NCI-H2196 (cell line): Measurements from ENCODE around the gene TBC1D10A.

Experiments used
- DNase-seq: peaks from one replicate; lab custom pipeline; 2025; ENCODE audit not compliant: unreplicated experiment; lab: John Stamatoyannopoulos, UW

TBC1D10A gene

DNA sequence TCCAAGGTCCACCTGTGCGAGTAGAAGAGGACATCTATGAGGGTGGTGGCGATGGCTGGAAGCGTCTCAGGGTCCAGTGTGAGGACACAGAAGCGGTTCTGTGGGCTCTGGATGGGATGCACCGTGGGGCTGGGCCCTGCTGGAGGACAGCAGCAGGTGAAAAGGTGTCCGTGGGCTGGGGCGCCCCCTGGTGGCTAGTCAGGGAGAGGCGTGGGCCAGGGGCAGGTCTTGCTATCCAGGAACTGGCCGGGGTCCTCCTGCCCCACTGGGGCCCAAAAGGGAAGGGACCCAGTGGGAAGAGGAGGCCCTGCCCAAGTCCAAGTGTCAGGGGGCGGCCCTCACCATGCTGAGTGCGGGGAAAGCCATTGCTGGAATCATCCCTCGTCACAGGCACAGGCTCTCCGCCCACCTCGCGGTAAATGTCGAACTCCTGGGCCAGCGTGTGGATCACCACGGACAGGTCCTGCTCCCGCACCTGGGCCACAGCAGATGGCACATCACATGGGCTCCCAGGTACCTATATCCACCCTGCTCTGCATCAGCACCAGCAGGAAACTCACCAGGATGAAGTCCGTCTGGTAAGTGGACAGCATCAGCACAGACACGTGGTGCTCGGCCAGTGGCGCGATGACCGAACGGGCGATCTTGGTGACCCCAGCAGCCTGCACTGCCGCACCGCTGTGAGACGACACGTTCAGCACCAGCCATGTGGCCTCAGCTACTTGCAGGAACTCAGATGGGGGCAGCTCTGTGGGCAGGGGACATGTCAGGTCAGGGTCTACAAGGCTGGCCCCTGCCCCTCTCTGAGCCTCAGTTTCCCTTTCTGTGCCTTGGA, 39.7 kb downstream of the TBC1D10A start:
- peak; percentile 31 for DNase-seq

DNA sequence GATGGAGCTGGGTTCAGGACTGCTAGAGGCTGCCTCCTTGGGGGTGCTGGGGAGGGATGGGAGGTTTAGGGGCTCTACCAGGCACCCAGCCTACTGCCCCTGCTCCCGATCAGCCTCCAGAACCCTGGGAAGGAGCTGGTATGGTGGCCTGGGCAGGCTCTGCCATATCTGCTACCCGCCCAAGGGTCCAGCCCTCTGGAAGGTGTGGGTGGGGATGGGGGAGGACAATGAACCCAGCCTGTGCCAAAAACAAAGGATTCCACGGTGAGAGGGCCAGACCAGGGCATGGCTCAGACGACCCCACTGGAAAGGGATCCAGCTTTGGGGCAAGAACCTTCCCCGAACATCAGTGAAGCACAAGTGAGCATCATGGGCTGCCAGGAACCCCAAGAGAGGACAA, 40.4 kb downstream of the TBC1D10A start:
- no peak for DNase-seq

DNA sequence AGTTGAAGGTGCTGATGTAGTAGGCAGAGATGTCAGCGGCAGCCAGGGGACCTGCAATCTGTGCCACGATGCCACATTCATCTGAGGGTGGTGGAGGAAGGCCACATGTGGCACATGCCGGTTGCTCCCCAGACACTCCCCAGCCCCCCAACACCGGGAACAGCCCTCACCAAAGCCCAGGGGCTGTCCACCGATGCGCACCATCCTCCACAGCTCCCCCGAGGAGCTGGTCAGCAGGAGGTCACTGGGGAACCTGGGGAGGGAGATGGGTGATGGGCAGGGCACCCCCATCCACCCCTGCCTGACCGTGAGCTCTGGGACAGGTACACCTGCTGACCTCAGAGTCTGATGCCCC, 40.9 kb downstream of the TBC1D10A start:
- DNase-seq: no peak

DNA sequence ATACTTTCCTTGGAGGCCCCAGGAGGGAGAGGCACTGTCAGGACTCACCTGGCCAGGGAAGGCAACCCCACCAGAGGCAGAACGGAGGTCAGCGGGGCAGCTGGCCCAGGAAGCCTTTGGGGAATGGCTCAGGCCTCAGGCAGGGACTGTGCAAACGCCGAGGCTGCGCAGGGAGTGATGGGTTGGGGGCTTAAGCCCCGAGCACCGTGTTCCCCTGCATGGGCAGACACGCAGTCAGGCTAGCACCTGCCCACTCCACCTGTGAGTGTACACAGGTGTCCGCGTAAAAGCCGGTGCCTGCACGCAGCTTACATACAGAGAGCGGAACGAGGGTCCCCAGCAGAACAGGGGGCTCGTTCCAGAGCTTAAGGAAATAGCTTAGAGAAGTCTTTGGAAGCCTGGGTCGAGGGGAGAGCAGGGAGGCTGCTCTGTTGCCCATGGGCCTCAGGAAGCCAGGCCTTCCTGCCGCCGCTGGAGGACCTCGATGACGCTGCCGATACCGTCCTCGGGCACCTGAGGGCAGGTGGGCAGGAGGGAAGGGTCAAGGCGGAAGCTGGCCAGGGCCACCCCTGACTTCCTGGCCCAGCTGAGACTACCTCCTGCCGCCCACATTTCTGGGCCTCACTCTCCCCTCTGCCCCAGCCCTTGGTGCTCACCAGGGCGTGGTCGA, 41.4 kb downstream of the TBC1D10A start:
- no peak for DNase-seq

DNA sequence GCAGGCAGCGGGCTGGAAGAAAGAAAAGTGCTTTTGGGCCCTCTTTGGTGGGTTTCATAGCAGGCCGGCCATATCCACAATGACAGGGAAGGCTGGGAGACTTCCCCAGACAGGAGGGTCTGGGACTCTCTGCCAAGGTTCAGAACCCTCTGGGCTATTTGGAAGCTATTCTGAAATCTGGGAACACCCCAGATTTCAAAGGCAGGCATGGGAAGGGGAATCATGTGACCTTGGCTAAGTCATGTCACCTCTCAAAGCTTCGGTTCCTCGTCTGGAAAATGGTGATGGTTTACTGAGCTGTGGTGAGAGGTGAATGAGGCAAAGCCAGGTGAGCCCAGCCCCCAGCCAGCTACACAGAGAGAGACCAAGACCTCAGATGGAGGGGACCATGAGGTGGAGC, 42.1 kb downstream of the TBC1D10A start:
- no peak for DNase-seq

DNA sequence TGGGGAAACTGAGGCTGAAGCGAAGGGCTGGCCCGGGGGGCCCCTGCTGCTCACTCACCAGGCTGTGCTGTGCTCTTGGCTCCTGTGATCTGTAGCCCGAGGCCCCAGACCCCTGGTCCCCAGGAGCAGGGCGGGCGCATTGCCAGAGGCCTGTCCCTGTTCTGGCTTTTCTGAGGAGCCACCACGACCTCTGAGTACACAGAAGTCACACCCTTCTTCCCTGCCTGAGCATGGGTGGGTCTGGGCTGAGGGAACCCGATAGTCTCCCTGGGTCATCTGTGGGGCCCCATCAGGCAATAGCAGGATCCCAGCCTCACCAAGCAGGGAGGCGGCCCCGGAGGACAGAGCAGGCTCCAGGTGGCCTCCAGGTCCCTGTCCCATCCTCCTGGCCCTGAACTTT, 42.6 kb downstream of the TBC1D10A start:
- no peak for DNase-seq

DNA sequence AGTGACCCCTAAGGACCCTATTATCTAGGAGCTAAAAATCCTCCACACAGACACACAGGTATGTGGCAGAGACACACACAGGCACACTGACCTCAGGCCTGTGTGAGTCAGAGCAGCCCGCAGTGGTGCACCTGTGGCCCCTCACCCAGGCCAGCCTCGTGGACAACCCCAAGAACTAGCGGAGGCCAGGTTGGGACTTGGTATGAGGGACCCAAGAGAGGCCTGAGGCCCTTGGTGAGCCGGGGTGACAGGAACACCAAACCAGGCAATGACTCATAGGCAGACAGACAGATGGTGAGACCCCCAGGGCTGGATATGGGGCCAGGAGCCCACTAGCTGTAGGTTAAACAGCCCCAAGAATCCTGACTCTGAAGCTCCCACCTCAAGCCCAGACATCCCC, 43.4 kb downstream of the TBC1D10A start:
- DNase-seq: no peak

DNA sequence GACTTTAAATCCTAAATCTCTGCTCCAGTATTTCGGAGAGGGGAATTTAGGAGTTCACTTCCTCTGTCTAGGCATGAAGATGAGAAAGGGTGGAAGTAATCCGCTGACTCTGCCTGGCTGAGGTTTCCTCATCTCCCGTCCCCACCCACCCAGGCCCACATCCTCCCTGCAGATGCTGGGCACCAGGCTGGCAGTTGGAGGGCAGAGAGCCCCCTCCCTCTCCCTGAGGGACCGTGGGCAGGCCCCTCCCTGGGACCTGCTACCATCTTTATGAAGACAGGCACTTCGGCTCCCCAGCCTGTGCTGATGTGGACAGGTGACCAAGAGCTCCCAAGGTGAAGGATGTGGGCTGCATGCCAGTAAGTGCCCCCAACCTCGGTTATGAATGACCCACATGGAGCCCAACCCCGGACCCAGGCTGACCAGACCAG, 44.1 kb downstream of the TBC1D10A start:
- DNase-seq: no peak

DNA sequence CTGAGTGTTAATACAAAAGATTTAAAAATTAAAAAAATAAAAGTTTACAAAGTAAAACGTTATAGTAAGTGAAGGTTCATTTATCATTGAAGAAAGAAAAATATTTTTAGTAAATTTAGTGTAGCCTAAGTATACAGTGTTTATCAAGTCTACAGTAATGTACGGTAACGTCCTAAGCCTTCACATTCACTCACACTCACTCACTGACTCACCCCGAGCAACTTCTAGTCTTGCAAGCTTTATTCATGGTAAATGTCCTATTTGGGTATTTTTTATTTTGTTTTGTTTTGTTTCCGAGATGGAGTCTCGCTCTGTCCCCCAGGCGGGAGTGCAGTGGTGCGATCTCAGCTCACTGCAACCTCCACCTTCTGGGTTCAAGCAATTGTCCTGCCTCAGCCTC, 46.2 kb downstream of the TBC1D10A start:
- no peak for DNase-seq

DNA sequence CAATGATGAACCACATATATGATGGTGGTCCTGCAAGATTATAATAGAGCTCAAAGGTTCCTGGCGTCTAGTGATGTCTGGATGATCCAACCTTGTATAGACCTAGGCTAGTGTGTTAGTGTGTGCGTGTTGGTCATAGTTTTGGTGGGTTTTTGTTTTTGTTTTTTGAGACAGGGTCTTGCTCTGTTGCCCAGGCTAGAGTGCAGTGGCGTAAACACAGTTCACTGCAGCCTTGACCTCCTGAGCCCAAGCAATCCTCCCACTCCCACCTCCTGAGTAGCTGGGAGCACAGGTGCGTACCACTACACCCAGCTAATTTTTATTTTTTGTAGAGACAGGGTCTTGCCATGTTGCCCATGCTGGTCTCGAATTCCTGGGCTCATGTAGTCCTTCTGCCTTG, 46.8 kb downstream of the TBC1D10A start:
- no peak for DNase-seq

DNA sequence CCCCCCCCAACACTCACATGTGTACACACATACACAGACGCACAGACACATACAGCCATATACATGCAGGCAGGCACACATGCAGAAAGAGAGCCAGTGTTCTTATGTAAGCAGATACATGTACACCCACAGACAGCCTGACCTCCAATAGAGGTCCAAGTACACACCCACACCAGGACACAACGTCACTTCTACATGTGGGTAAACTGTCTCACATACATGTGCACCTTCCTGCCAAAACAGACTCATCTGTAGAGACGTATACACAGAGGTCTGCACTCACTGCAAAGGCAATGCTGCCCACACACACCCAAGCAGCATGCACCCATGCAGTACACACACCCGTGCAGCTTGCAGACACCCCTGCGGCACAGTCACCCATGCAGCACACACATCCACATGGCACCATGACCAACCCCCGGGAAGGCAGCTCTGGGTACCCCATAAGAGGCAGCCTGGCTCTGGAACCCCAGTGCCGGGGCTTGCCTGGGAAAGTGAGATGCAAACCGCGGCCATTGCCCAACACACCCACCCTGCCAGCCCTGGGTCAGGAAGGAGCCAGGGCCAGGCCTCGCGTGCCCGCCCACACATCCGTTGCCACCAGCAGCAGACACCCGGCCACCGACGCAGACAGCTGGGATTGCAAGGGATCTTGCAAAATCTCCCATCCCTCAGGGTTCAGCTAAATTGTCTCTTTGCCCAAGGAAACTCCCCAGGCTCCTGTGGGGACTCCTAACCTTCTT, 47.5 kb downstream of the TBC1D10A start:
- DNase-seq: no peak

DNA sequence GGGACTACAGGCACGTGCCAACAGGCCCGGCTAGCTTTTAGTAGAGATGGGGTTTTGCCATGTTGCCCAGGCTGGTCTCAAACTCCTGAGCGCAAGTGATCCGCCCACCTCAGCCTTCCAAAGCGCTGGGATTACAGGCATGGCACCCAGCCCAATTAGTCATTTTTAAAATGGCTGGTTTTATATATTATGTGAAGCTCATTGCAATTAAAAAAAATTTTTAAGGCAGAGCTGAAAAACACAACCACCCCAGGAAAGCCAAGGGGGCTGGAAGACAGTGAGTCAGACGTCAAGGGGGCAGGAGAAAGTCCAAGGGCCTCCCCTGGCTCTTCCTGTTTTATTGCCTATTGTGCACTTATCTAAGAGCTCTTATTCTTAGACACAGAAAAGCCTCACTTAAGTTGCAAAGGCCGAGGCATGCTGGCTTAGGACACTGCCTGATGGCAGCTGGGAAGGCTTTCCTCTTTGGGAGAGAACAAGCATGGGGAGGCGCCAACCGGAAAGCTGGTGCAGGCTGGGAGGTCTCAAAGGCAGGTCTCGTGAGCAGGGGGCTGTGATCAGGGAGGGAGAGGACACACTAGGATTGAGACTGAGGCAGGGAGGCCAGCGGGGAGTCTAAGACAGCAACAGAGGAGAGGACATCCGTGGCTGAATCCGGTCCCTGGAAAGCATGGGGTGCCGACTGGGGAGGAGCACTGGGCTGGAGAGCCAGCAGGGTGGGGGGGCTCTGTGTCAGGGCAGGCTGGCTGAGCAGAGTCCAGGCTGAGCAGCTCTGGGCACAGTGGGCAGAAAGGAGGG, 49.0 kb downstream of the TBC1D10A start:
- no peak for DNase-seq

DNA sequence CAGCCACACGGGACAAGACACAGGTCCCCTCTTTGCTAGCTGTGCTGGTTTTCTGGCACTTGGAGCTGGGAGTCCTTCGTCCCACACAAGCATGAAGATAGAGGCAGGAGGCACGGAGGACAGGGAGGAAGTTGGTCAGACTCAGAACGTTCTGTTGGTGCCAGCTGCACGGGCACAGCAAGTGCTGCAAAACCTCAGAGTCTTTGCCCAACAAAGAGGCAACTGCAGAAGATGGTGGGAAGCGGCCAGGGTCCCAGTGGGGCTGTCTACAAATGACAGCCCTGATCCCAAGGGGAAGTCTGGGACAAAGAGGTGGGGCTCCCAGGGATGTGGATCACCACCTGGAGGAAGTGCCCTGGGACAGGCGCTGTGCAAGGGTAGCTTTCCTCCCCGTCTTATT, 50.7 kb downstream of the TBC1D10A start:
- no peak for DNase-seq

DNA sequence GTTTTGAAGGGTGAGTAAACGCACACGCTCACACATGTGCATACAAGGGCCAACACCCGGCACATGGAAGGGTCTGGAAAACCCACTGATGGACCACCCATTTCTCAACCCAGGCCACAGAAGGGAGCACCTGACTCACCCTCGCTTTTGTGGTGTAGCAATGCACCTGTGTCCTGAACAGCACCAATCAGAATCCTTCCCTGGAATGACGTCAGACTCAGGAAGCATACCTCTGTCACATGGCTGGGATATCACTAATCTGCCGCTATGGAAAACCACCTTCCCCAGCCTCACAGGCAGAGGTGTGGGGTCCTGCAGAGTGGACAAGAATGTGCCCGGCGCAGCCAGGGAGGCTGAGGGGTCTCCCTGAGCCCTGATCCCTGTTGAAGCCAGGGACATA, 51.1 kb downstream of the TBC1D10A start:
- no peak for DNase-seq

DNA sequence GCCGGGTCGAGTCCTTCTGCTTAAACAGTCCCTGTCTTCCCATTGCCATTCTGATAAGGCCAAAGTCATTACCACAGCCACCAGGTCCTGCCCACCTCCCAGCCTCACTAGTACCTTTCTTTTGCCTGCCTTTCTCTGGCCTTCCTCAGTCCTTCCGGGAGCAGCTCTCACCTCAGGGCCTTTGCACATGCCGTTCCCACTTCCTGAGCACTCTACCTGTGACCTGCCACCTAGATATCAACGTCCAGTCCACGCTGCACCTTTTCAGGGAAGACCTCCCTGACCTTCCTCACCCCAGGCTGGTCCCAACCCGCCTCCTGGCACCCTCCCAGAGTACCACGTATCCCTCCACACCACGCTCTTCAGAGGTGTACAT, 52.3 kb downstream of the TBC1D10A start:
- DNase-seq: no peak

DNA sequence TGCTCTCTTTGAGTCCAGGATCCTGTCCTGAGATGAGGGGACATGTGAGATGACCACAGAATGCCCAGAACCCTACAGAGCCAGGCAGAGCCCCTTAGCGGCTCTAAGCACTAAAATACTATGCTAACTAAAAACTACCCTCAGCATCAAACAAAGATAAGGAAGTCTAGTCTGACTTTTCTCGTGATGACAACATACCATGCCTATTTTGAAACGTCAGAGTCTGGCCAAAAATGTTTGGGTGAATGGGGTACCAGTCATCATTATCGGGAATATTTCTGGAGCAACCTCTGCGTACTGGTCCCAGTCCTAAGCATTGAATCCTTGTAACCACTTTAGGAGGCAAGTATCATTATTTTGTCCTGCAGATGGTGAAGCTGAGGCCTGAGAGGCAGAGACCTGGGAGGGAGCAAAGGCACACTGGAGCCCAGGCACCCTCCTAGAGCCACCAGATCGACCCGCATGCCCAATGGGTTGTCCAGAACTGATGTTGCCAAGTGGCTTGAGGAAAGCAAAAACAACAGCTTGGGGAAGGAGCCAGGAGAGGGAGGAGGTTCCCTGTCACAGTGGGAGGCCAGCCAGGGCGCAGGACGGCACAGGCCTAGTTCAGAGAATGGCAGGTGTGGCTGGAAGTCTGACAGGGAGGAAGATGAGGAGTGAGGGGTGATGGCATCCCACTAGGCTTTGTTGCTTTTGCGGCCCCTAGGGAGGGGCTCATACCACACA, 52.9 kb downstream of the TBC1D10A start:
- DNase-seq: no peak

DNA sequence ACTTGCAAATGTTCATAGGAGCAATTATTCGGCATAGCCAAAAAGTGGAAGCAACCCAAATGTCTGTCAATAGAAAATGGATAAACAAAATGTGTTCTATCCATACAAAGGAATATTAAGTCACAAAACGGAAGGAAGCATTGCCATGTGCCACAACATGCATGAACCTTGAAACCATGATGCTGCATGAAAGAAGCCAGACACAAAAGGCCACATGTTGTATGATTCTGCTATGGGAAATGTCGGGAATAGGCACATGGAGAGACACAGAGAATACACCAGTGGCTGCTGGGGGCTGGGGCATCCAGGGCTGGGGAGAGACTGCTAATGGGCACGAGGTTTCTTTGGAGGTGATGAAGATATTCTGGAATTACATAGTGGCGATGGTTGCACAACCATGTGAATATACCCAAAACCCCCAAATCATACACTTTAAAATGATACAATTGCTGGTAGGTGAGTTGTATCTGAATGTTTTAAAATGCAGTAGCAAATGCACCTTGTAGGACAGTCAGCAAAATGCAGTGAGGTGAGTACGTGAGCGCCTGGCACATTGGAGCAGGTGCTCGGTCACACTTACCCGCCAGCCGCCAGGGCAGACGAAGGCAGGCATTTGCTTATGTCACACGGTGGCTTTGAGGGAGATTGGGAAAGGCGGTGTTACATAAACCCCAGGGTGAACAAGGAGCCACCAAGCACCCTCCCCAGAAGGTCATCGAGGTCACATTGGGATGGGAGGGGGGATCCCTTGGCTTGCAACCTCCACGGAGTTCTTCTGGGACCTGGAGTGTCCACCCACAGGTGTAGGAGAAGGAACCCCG, 53.8 kb downstream of the TBC1D10A start:
- DNase-seq: no peak

DNA sequence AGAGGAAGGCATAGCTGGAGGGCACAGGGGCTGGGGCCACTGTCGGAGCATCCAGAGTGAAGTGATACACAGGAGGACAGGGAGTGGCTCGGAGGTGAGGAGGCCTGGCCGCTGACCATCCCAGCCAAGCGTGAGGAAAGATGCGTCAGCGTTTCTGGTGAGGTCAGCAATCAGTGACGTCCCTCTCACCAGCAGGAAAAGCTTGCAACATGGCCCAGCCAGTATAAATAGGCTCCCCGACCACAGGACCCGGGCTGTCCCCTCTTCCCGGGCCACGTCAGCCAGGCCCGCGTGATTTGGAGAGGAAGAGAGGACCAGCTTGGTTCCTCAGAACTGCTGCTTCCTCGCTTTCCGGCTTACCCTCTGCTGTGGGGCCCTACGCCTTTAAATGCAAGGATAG, 55.9 kb downstream of the TBC1D10A start:
- no peak for DNase-seq

DNA sequence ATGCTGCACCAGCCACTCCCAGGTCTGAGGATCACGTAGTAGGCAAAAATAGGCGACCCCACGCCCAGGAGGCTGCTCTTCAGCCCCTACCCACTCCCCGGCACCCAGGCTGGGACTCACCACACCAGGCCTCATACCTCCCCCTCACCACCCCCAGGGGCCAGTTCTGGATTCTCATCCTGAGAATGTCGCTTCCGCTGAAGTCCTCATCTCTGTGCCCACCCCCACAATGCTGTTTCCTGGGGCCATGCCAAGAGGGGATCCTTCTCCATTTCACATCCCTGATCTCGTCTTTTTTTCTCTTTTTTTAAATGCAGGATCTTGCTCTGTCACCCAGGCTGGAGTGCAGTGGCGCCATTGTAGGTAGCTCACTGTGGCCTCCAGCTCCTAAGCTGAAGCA, 58.4 kb downstream of the TBC1D10A start:
- no peak for DNase-seq
